NCI-H460 (cell line): ENCODE measurements around the gene CADPS. TPM values are rescaled to one million over a fixed set of nuclear protein-coding genes. Genes with fewer than 3 reads are reported as not detected.

Experiments used
- DNase-seq: peaks from one replicate; pipeline ENCODE4 v3.0.0-alpha.2; 2016; ENCODE audit warnings: low read depth; ENCODE audit errors: extremely low read depth
- total RNA-seq: library from RNA; depleted of rRNA; stranded (reverse); fragments of >200 nt; shearing (Covaris generic); gene quantifications from 2 replicates; pipeline ENCODE4 v1.2.3, GENCODE V29; 2014

CADPS gene
- total RNA-seq, 1 experiment from 2014 or later, result not detected

DNA sequence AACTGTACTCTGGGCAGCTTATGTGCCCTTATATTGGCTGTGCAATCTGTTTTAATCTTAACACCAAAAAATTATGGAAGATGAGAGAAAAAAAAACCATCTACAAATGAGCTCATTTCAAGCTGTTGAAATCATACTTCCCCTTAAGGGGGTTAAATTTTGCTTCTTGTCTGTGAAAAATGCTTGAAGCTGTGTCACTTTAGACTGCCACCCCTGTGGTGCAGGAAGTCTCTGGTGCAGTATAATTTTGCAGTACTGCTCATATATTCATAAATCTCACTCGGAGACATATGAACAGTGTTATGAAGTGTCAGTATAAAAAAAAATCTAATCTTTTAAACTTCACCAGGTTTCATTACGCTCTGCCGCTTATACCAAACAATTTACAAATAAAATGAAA lies 471.5 kb downstream of the CADPS start:
- no peak for DNase-seq

DNA sequence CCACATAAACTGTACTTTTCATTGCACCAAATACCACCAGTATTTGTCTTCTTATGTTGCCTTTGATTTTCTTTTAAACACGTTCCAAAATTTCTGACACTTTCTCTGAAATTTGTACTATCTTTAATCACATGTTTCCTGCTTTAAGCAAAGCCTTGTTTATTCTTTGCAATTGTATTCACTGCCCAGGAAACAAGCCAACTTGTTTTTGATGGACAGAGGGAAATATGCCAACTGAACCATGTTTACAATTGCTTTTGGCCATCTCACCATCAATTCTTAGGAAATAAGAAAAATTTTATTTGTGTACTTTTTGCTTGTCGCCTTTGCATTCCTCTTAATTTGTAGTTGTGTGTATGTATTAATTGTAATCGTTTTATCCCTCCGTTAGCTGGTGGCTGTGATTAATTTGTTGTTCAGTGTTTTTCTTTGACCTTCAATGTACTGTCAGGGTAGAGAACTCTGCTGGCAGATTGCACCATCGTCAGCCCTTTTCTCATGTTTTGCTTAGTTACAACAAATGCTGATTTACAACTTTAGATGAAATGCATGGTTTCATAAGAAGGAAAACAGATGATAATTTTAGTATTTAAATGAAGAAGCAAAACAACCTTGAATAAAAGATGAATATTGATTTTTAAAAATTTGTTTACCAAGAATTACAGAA lies 482.5 kb downstream of the CADPS start:
- DNase-seq, result no peak

DNA sequence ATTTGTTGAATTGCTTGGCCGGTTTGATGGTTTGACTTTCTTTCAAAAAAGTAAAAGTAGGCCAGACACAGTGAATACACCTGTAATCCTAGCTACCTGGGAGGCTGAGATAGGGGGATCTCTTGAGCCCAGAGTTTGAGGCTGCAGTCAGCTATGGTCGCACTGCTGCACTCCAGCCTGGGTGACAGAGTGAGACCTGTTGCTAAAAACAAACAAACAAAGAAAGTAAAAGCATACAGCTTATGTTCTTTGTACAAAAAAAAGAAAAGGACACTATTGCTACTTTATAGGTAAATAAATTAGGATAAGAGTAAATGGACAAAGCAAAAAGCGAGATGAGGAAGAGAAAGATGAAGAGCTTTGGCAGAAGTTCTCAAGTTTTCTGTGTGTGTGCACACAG lies 488.0 kb downstream of the CADPS start:
- DNase-seq, result no peak

DNA sequence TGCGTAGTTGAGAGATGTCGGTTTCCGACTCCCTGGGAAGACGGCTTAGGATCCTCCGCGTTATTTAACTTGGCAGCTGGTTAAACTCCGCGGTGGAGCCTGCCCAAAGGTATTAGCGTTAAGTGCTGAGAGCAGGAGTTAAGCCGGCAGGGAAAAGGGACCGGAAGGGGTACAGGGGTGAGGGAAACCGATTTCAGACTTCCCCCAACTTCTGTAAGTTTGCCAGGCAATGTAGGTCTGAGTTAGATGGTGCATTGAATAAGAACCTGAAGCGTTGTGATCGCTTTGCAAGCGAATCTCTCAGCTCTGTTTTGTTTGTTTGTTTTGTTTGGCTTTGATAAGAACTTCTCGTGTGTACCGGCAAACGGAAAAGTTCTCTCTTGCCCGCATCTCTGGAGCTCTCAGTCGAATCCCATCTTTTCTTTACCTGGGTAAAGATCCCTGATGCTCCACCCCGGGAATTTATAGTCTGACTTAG lies 495.9 kb downstream of the CADPS start:
- DNase-seq, result no peak

DNA sequence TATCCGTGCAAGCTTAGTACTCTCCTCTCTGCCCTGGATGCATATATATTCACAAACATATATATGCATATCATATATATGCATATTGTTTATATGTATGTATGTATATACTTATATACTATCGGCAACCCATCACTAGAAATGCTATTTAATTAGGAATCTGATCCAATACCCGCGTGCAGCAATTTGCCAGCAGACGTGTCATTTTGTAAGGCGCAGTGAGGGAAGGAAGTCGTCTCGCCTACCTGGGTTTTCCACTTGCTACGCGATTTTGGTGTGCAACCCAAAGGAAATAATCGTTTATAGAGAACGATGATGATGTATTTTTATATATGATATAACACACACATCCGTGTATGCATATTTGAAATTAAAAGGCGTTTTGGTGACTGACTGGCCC lies 496.3 kb downstream of the CADPS start:
- DNase-seq, result no peak

DNA sequence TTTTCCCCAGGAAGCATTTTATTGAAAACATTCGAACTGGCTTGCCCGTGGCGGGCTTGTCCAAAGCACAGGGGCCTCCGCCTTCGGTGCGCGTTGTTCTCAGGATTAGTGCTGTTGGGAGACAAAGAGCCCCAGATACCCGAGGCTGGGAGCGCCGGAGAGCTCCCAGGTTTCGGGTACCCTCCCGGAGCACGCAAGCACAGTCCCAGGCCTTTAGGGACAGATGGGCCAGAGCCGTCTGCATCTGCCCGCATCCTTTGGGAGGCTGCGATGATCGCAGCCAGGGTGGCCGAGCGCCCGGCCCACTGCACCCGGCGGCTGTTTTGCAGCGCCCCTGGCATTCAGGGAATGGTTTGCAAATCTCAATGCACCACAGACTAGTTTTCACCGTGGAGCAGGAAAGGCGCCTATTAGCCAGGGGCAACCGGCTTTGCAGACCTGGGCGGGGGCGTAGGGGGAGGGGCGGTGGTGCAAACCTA lies 496.9 kb downstream of the CADPS start:
- DNase-seq, result no peak

DNA sequence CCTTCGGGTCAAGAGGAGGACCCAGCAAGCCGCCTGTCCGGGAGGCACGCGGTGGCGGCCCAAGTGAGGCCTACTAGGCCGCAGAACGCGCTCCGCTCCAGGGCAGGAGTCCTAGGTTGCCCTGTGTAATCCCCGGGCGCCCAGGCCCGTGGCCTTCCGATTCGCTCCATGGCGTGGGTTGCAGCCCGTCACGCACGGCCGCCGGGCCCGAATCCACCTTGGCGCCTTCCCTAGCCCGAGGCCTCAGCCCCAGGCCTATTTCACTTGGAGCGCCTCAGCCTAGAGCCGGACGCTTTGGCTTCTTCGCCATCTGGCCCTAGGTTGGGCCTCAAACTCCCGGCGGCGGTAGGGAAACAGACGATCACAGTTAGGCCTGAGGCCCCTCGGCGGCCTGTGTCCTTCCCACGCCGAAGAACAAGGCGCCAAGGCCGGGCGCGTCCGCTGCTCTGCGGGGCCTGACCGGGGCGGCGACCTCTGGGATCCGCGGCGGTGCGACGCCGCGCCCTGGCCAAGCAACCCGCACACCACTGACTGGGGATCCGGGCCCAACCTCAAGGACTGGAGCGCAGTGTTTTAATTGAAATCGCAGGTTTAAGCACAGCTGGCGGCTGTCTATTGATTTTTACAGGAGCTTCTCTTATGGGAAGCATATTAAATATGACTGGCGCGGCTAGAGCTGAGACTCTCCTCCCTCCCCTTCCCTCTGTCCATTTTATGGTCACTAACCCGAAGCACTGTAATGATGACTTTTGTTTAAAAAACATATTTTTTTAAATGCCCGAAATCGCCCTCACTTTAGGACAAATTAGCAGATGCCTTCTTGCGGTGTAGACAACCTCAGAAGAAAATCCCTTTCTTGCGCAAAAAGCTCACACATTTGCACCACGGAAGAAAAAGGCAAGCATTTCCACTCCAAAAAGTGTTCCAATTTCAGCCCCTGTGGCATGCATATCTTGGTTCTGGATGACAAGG lies 498.0 kb downstream of the CADPS start:
- no peak for DNase-seq

DNA sequence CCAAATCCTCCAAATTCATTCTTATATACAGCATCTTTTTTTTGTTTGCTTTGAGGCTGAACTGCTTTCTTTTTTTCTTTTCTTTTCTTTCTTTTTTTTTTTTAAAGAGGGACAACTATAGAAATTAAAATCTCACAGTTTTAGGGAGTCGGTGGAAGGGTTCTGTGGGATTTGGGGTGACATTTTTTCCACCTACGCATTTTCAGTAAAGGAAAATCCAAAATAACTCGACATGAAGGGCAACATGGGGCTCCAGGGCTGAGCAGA lies 498.8 kb downstream of the CADPS start:
- no peak for DNase-seq

DNA sequence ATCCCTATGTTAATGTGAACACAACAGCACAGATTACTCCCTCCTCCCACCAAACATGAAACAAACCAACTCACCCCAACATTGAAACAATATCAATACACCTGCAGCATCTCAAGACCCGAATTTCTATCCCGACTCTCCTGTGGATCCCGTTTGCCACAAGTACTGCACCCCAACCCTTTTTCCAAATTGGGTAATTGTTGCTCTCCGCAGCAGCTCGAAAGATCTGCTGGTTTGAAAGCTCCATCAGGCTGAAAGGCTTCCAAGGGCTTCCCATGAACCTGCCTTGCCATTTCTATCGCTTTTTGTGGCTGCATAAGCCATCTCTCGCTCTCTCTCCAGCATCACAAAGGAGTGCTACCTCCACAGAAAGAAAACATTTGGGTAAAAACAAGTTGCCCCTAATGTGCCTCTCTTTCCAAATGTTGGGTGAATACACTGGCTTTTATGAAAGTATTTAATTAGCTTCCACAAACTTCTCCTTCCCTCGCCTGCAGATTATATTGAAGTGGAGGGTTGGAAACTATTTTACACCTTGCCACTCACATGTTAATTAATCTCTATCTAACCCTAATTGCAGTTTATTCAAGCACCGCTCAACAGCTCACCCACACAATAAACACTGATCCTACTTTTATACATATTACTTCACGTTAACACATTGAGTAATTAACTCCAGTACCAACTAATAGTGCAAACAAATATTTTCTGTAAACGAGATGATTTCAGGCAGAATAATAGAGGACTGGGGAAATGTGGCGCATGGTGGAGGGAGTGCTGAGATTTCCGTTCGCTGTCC lies 499.4 kb downstream of the CADPS start:
- no peak for DNase-seq

DNA sequence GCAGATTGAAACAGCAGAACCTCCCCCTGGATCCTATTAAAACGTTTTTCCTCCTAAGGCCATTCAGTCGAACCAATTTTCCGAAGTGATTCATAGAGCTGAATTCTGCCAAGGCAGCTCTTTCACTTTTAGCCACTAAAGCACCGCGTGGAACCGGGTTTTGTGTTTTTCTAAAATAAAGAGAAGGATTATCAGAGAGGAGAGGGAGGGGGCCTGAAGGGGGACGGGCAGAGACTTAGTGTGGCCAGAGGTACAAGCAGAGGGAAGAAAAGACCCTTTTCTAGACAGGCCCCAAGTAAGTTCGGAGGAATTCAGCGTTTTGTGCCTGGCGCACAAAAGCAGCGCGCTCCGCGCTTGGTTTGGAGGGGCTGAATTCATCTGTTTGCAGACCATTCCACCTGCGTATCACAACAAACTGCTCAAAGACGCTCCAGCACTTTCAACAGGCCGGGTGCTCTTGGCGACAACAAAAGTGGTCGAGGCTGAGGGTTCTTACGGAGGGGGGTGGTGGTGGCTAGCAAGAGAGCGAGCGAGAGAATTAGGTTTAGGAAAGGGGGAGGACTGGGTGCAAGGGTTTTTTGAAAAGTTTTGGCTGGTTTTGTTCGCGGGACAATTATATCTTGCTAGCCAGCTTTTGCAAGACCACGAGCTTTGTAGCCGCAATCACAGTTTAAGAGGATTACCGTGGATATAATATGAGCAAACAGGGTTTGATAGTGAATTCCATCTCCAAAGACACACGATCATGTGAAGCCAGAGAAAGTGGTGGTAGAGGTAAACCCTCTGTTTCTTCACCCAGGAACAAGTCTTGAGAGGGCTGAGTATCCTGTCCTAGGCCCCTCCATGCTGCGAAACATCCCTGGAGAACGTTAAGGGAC lies 500.6 kb downstream of the CADPS start:
- DNase-seq, result no peak

DNA sequence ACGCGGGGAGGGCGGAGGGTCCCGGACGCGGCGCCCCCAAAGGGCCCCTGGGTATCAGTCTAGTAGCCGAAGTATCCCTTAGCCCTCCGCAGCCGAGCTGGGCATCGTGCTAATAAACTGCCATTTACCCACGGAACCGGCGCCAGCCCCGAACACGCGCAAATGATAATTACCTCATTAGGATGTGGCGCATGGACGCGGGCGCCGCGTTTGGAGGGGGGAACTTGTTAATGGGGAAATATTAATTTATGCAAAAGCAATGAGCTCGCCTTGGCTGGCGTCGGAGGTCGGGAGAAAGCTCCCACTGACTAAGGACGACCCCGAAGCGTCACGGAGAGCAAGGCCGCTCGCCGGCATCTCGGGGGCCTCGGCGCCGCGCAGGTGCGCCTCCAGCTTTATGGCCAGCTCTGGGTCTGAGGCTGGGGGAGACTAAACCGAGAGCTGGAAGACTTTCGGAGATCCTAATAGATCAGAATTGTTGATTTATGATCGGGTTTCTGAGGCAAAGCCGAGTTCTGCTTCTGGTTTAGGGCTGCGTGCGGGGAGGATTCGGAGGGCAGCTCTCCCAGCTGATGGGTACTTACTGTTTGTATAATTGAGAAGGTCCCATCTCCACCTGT lies 501.4 kb downstream of the CADPS start:
- no peak for DNase-seq

DNA sequence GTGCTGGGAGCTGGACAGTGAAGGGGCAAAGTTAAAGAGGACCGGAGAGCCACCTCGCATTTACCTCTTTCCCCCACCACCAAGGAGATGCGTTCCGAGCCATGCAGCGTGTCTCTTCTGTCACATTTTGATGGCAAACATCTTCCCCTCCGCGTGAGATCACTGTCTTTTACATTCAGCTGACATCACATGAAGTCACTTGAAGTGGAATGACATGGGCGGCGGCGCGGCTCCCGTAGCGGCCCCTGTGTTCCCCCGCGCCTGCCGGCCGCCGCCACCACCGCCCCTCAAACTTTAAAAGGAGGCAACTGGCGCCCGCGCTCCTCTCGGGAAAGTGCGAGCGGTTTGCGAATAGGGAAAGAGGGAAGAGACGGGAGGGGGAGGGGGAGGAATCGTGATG lies 502.0 kb downstream of the CADPS start, which contains the start of gene FEZF2:
Gene FEZF2, minus strand, starts transcription at position 336 of the 400 bp plus-strand sequence. CDS start 682 bp downstream, outside the sequence.
- DNase-seq, result no peak

DNA sequence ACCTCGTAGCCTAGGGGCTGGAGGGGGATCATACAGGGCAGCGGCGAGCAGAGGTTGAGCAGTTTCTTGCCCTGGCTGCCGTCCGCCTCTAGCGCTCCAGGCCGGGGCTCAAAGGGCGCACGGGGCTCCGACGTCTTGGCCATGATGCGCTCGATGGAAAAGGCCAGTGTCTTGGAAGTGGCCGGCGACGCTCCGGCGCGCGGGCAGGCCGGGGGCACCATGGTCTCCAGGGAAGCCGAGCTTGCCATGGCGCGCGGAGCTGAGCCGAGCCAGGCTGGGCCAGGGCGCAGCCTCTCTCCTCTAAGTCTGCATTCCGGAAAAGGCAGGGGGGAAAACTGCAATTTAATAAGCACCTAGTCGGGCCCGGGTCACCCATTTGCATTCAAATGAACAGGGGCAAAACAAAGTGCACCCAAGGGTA lies 502.6 kb downstream of the CADPS start:
- DNase-seq, result no peak

DNA sequence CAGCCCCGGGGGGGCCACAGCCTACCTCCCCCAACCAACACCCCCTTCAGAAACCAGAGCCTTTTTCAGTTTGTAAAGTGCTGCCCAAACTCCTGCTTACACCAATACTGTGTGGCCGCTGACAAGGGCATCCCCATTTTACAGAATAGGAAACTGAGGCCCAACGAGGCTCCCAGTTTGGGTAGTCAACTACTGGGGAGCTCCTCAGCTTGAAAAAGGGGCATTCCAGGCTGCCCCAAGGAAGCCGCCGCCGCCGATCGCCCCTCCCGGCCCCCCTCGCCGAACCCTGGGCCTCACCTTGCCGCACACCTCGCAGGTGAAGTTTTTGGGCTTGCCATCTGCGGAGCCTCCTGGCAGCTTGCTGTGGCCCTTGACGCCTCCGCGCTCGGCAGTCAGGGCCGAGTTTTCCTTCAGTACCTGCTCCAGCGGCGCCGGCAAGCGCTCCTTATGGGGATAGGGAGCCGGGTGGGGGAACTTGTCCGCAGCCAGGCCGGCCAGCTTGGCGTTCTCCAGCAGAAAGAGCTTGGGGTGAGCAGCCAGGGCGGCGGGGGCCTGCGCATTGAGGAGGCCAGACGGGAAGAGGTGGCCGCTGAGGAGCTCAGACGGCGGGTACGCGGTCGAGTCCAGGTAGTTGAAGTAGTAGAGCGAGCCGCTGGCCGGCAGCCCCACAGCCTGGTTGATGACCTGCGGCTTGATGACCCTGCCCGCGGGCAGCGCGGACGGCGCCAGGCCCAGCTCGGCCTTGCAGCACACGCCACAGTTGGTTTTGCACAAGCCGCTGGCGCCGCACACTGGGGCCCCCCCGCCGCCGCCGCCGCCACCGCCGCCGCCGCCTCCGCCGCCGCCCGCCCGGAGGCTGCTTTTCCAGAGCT lies 503.3 kb downstream of the CADPS start:
- DNase-seq, result no peak

DNA sequence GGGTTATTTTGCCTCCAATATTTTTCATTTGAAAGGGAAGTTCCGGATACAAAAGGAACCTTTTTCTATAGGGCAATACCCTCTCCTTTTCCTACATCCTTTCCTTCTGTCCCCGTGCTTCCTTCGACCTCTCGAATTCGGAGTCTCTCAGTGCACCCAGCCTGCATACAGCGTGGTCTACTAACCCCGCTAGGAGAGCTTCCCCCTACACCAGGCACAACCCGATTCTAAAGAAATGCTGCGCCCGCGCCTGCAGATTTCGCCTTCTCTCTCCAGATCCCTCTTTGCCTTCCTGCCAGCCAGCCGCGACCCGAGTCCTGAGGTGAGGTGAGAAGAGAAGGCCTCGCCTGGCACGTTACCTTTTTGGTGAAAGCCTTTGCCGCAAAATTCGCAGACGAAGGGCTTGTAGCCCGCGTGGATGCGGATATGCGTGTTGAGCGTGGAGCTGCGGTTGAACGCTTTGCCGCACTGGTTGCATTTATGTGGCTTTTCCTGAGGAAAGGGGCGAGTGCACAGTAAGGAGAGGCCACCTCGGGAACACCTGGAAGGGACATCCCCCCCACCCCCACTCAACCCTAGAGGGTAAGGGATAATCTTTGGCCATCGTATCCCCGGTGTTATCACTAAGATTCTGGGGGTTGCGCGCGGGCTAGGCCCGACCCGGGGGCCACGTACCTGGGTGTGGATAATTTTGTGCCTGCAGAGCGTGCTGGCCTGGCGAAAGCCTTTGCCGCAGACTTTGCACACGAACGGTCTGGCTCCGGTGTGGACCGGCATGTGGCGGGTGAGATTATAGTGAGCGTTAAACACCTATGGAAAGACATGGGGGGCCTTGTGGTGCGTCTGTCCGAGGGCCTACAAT lies 504.1 kb downstream of the CADPS start:
- no peak for DNase-seq

DNA sequence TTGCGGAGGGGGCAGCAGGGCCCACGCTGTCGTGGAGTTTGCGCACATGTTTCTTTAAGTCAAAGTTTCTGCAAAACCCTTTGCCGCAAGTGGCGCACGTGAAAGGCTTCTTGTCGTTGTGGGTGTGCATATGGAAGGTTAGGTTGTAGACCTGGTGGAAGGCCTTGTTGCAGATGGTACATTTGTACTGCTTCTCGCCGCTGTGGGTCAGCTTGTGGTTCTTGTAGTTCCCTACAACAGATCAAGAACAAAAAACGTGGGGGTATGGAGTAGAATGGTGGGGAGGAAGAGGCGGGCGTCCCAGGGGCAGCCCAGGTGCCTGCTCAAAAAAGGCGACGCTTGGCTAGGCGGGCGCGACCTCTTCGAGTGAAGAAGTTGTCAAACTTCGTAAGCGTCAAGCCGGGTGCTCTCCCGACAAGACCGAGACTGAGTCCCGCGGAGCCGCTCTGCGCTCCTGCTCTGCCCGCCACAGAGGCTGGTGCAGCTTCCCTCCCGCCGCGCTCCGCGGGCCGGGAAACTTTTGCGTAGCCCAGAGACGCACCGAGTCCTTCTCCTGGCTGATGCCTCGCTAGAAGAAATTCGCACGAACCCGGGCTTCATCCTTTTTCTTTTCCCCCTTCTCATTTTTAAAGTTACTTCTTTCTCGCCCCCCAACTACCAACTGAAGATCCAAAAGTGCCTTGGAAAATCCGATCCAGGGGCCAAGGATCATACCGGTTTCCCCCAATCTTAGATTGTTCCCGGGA lies 504.9 kb downstream of the CADPS start:
- no peak for DNase-seq

DNA sequence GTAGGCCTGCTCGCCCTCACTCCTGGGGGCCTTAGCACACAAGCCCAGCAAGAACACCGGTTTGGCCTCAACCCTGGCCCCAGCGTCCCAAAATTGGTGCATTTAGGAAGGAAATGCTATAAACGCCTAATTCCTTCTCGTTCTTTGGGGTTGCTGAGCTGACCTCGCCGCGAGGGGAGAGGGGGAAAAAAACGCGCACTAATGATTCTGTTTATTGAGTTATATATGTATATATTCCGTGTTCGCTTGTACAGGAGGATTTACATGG lies 505.8 kb downstream of the CADPS start:
- DNase-seq, result no peak
